ENCODE measurements around the gene ZNF648. TPM values are rescaled to one million over a fixed set of nuclear protein-coding genes. Genes with fewer than 3 reads are reported as not detected.

ZNF648 gene
- total and polyA plus RNA-seq, 10 of the 15 experiments (the other 5 are each of a cell fraction or from before 2014, with no cell fraction given) = 0.05 TPM; not detected in 9

GRCh38 chr1:182085726-182086125 is 24.2 kb upstream of the ZNF648 start:
- Histone ChIP-seq H4K20me1 (ENCODE audit: control insufficient read depth, insufficient read depth) (no peaks in the 10 kb centered on the region), H3K4me2 (ENCODE audit: control insufficient read depth, insufficient read depth) (no peak overlapping the region), H3K79me2 (ENCODE audit: control insufficient read depth, insufficient read depth, low read length) (no peaks in the 10 kb centered on the region), H3K27ac (ENCODE audit: control insufficient read depth, insufficient read depth) (no peak overlapping the region), H3K4me1 (ENCODE audit: control insufficient read depth, insufficient read depth, low read length) (no peaks in the 10 kb centered on the region), H3K36me3 (ENCODE audit: control insufficient read depth in 2 of 2, insufficient read depth in 2 of 2, low read length in 1 of 2) (no peaks in the 10 kb centered on the region), H3K9ac (ENCODE audit: control insufficient read depth, insufficient read depth, low read length) (no peak overlapping the region), H3K9me3 (replicated peaks; ENCODE audit: control insufficient read depth, insufficient read depth, low read length) (no peaks in the 10 kb centered on the region), H3K4me3 (no peak overlapping the region), H3K27me3 (replicated peaks in 1 of 2; ENCODE audit: control insufficient read depth in 2 of 2, insufficient read depth in 2 of 2, low read length in 1 of 2) (no peaks in the 10 kb centered on the region; a peak in 1 of 4 replicates), H2AFZ (ENCODE audit: control insufficient read depth, low read depth, low read length) (no peak overlapping the region)
- WGBS (ENCODE audit: insufficient coverage, insufficient replicate concordance, low lambda C conversion rate, missing lambda C conversion rate) = 33% methylated on average over 6 of the region's 6 CpGs
- RAD21 ChIA-PET (ENCODE audit: unreplicated experiment) = interaction anchor here (0.9 to 2.5 kb wide), 5 partner anchors 8 to 311 kb away, joined by 4 to 16 read pairs (median 7); no protein-coding TSS in a partner anchor
- intact Hi-C loops (cut with micrococcal nuclease; ENCODE audit: unreplicated experiment) (loop anchor here (1.0 to 5.0 kb wide), 4 partner anchors 59 to 697 kb away; no protein-coding TSS in a partner anchor), in situ Hi-C loops (cut with MboI) (loop anchor here (5.0 kb wide), 1 partner anchor 312 kb away; no protein-coding TSS in a partner anchor)
- FAIRE-seq (no peak), DNase-seq (ENCODE audit: low read depth, low spot score) (no peak), ATAC-seq (no peak)
- SMC1A ChIA-PET (ENCODE audit: uncharacterized antibody, unreplicated experiment) = interaction anchor here (0.9 to 2.7 kb wide), 8 partner anchors 9 to 699 kb away, joined by 3 to 22 read pairs (median 5); no protein-coding TSS in a partner anchor
- POLR2A ChIA-PET = no interaction called here
- no TSS peak for BruUV-seq (replicated peaks)
- CTCF ChIA-PET = interaction anchor here (0.5 to 6.0 kb wide), 14 partner anchors 8 to 1140 kb away, joined by 3 to 64 read pairs (median 3); no protein-coding TSS in a partner anchor
- TF ChIP-seq MTA2 (IDR thresholded peaks at IDR 0.05; ENCODE audit: low read depth) (no peak), ZNF217 (IDR thresholded peaks at IDR 0.05) (no peak), NR2C2 (IDR thresholded peaks at IDR 0.05; ENCODE audit: borderline replicate concordance, control insufficient read depth, insufficient read length, low read depth) (no peak), STAT3 (IDR thresholded peaks at IDR 0.05; ENCODE audit: low read depth, low read length) (no peak), ZBTB33 (IDR thresholded peaks at IDR 0.05) (no peak), SIN3A (IDR thresholded peaks at IDR 0.05; ENCODE audit: low read depth, low read length) (no peak), PBX3 (IDR thresholded peaks at IDR 0.05; ENCODE audit: insufficient replicate concordance, low read depth, low read length) (no peak), CUX1 (IDR thresholded peaks at IDR 0.05; ENCODE audit: insufficient replicate concordance, low read depth, low read length) (no peak), NFYB (IDR thresholded peaks at IDR 0.05; ENCODE audit: insufficient read depth, low read depth, low read length) (no peak)

All from GM12878 (cell line).